Tibial nerve (tissue), 4 donors: Measurements from ENCODE around the gene TUBB4B.

Experiments
- EP300 ChIP-seq, 2 donors: sonication (generic); formaldehyde crosslinking; IDR thresholded peaks; one replicate each; pipeline ENCODE4 v1.6.1; 2017; ENCODE audit warnings: antibody characterized with exemption in 2 of 2, mild to moderate bottlenecking in 1 of 2
- POLR2A ChIP-seq, 2 donors: fragments of 450-650 bp; IDR thresholded peaks; one replicate each; pipeline ENCODE4 v1.6.1; 2017; ENCODE audit warnings: antibody characterized with exemption in 2 of 2, mild to moderate bottlenecking in 2 of 2, moderate library complexity in 2 of 2
- TF ChIP-seq, protein P1 (sequence below), 5 experiments: fragments of 200-600 bp in 3 of 5; fragments of 450-650 bp in 2 of 5; sonication (generic) in 3 of 5; IDR thresholded peaks; one replicate each; pipeline ENCODE4 v1.5.1; 2016 to 2019; ENCODE audit warnings: antibody characterized with exemption in 5 of 5, mild to moderate bottlenecking in 3 of 5, moderate library complexity in 2 of 5

- TF ChIP-seq, protein P1, sequence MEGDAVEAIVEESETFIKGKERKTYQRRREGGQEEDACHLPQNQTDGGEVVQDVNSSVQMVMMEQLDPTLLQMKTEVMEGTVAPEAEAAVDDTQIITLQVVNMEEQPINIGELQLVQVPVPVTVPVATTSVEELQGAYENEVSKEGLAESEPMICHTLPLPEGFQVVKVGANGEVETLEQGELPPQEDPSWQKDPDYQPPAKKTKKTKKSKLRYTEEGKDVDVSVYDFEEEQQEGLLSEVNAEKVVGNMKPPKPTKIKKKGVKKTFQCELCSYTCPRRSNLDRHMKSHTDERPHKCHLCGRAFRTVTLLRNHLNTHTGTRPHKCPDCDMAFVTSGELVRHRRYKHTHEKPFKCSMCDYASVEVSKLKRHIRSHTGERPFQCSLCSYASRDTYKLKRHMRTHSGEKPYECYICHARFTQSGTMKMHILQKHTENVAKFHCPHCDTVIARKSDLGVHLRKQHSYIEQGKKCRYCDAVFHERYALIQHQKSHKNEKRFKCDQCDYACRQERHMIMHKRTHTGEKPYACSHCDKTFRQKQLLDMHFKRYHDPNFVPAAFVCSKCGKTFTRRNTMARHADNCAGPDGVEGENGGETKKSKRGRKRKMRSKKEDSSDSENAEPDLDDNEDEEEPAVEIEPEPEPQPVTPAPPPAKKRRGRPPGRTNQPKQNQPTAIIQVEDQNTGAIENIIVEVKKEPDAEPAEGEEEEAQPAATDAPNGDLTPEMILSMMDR (IDR thresholded peaks at IDR 0.05): no peak
- TF ChIP-seq POLR2A (IDR thresholded peaks at IDR 0.05) (no peak), EP300 (IDR thresholded peaks at IDR 0.05) (no peak)
These were observed 14.5 kb downstream of the TUBB4B start for GRCh38 chr9:137255448-137256114.
